SH-SY5Y (cell line): ENCODE data around the gene SNTA1.

Experiments
- GATA2 ChIP-seq: IDR thresholded peaks from 2 replicates; pipeline ENCODE4 v1.6.1; 2011; ENCODE audit warnings: mild to moderate bottlenecking, low read depth, low read length
- GATA3 ChIP-seq: IDR thresholded peaks from 2 replicates; pipeline ENCODE4 v1.6.1; 2011; ENCODE audit warnings: low read depth, mild to moderate bottlenecking, low read length, moderate library complexity

DNA sequence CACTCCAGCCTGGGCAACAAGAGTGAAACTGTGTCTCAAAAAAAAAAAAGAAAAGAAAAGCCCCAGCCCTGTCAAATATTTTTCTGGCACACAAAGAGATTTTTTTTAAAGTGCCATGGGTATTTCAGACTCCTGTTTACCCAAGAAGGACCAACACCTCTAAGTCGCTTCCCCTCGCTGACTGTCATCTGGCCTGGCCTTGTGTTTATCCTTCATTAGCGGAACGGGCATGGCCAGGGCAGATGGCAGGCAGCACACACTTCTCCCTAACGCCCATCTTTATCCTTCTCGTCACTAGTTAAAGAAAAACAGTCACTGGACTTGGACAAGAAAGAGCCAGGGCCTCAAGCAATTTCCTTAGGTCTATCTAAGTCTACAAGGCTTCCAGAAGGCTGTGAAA is 39.0 kb upstream of the SNTA1 start:
- TF ChIP-seq GATA2 (no peak), GATA3 (no peak)
